ENCODE results near the gene TSPAN2. TPM values are rescaled to one million over a fixed set of nuclear protein-coding genes. Genes with fewer than 3 reads are reported as not detected.

TSPAN2 gene
- total RNA-seq, 1 donor from 2014 or later, result 0.60 TPM

DNA sequence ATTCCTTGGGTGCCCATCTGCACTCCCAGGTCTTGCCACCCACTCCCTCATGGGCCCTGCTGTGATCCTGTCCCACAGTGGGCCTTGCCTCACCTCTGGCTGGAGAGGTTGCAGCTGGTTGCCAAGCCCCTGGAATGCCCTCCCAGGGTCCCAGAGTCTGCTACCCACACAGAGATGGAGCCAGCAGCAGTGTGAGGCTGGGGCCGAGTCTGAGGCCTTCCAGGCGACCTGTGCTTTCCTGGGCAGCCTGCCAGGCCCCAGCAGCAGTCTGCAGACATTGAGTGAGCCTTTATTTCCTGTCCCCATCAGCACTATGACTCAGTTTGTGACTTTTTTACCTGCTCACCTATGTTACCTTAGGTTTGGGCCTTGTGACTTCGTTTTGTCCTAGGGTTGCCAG lies 25.0 kb upstream of the TSPAN2 start:
- ATAC-seq (no peak), DNase-seq (ENCODE audit: low spot score) (no peak)

DNA sequence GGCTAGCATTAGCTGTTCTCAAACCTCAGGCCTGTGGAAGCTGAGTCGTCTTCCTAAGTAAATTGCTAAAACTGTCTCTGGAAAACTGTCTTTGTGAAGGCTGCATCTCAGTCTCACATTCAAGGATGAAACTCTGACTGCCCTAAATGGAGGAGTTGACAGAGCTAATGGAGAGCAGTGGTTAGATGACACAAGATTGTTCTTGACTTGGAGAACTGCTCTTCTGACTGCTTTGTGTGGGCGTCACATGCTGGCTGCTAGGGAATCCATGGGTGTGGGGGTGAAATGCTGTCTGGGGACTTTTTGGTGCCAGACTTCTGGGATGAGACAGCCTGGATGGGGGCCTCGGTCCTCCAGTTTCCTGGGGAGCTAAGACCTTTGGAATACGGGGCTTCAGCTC lies 24.5 kb upstream of the TSPAN2 start:
- no peak for ATAC-seq
- no peak for DNase-seq (ENCODE audit: low spot score)

DNA sequence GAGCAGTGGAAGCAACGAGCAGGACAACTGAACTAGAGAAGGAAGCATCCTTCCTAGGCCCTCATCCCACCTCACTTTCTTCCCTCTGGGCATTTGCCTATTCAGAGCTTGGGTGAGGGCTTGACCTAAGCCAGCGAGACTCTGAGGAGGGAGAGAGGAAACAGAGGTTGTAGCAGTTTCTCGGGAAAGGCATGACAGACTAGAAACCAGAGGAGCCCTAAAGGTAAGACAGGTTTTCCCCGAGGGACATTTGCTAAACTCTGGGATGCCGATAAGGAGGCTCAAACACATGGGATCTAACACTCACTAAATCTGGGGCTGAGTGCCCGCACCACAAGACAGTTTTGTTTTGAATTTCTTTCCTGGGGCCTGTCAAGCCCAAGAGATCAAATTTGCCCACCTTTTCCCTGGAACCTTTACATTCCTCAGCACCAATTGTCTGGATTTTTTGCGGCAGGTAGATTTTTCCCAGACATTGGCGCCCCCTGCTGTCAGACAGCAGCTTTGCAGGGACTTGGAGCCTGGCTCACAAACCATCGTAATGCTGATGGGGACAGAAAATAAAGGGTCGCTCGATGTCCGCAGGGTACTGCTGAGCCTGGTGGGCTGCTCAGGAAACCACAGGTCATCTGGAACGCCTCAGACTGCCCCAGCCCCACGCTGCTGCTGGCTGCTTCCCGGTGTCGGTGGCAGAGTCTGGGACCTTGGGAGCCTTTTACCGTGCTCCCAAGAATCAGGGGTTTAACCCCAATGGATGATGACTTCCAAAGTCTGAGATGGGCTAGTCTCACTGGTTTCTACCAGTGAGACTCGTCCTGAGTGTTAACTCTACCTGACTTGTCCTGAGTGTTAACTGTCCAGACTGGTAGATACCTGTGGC lies 23.4 kb upstream of the TSPAN2 start:
- ATAC-seq (peak; percentile 86), DNase-seq (ENCODE audit: low spot score) (no peak)

DNA sequence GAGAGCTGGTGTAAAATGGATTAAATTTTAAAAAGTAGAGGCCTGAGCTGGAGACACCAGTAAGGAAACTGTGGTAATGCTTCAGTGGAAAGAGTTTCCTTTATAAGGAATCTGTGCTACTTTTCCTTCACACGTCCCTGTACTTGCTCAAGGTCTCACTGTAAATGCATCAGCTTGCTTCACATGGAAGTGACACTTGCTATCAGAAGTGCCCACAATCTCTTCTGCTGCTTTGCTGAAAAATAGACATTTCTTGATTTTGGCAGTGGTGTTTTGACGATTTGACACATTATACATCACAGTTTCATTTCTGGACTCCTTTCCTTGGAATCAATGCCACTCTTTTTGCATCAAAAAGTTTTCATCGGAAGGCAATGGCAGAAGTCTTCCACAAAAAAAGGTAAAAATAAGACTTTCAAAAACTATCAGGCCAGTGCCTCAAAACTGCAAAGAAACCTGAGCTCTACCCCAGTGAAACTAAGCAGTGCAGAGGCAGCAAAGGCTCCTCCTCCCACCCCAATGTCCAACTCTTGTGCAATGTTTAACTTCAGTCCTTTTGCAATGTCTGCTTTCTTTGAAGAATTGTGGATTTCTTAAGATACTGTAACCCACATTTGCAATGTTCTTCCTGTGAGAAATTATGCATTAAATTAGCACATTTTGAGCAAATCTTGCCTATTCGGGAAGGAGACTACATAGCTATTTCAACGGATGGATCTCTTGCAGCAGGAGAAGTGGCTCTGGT lies 18.4 kb upstream of the TSPAN2 start:
- DNase-seq (ENCODE audit: low spot score) (no peak), ATAC-seq (peak; percentile 73)

DNA sequence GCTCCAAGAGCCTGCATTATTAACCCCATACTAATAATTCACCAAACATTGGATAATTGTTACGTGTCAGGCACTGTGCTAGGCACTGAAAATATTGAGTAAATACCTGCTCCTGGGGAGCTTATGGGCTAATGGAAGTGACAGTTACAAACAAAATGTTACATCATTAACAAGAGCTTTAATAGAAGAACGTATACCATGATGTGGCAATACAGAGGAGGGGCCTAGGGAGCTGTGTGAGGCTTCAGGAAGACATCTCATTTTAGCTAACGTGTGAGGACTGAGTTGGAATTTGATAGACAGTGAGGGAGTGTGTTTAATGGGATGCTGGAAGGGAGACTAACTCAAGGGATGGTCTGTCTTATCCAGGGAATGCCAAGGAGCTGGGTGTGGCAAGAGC lies 16.5 kb upstream of the TSPAN2 start:
- ATAC-seq (no peak), DNase-seq (ENCODE audit: low spot score) (no peak)

DNA sequence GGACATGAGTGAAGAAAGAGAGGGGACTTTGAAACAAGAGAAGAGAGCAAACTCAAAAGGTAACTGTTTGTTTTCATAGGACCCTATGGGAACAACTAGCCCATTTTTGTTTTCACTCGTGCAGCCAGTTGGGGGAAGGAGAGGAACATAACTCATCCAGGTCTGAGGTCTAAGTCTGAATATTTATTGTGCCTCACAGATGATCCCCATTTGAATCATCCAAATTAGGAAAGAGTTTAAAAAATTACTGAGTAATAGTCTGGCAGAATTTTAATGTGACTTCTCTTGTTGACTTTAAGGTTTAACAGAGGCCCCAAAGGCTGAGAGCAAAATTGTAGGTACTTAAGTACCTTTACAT lies 10.4 kb upstream of the TSPAN2 start:
- ATAC-seq, result no peak

DNA sequence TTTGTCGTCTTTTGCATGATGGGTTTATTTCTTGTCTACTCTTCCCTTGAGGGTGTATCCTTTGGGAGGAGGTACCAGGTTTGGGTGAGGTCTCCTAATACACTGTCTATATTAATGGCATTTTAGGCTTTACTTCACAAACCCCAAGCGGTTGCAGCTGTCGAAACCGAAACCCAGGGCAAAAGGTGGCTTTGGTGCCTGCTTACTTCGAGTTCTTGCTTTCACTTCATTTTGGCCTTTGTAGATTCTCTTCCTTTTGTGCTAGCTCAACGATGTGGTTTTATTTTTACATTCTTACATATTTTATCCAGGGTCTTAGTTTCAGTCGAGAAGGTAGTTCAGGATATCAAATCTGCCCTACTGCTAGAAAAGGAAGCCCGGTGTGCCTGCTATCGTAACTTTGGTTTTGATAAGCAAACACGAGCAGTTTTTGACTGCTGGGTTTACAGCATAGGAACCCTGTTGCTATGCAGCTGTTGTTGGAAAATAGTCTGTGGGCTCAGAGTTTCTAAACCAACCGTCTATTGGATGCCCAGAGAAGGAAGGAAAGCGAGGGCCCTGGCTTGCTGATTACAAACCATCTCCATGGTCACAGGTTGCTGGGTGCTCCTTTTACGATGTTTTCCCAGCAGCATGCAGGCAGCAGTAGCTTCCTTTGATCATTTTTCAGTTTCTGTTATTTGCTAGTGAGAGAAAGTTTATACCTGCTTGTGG lies 9.8 kb upstream of the TSPAN2 start:
- DNase-seq (ENCODE audit: low spot score) (no peak), ATAC-seq (peak; percentile 78)

More for the DNA sequence above, 10.4 kb upstream of the TSPAN2 start:
- DNase-seq (ENCODE audit: low spot score), result no peak

DNA sequence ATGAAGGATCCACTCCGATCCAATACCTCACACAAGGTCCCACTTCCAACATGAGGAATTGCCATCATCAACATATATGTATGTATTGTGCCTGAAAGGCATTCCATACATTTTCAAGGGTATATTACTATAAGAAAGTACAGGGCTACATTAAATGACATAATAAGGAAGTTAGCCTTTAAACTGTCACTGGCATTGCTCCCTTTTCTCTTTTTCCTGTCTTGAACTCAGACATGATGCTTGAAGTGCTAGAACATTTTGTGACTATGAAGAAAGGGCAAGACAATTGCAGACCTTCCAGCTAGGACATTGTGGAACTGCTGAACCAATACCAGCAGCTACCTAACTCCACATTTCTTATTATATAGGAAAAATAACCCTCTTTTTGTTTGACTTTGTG lies 2.9 kb upstream of the TSPAN2 start:
- no peak for DNase-seq (ENCODE audit: low spot score)
- no peak for ATAC-seq

DNA sequence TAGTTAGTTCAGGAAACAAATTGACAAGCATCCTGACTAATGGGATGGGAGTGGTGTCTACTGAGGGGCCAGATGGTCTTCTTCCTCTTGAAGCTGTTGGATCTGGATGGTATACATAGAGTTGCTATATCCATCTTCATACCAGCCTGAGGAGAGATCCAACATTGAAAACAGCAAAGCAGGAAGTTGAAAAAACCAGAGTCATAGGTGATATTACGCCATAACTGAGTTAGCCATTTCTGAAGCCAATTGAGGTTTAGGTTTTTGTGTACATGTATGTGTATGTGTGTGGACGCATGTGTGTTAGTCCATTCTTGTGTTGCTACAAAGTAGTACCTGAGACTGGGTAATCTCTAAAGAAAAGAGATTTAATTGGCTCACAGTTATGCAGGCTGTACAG lies 2.3 kb upstream of the TSPAN2 start:
- no peak for ATAC-seq
- DNase-seq (ENCODE audit: low spot score), result no peak

DNA sequence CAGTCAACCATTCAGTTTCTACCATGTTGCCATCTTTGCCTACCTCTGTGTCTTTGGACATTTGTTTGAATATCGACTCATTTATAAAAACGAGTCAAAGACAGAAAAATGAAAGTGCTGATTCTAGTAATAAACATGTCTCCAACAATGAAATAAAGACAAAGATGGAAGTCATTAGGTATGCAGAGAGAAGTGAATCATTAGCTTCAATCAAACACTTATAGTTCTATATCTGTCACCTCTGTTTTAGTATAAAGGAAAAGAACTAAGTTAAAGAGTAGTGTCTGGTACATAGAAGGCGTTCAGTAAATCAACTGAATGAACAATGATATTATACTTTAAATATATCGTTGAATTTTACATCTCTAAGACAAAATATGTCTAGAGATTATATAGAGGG lies 1.7 kb upstream of the TSPAN2 start:
- ATAC-seq (no peak), DNase-seq (ENCODE audit: low spot score) (no peak)

DNA sequence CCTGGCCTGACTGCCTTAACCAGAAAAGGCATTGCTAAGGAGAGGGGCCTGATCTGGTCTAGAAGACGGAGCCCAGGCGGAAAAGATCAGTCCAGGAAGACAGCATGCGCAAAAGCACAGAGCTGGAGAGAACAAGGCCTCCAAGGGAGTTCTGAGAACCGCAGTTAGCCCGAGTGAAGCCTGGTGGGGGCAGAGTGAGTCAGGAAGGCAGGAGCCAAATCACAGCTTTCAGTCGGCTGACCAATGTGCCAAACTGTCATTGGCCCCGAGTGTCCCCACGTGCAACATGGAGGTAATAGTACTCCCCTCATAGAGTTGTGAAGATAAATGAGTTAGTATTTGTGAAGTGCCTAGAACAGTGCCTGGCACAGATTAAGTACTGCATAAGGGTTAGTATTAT lies 1.2 kb upstream of the TSPAN2 start:
- DNase-seq (ENCODE audit: low spot score) (no peak), ATAC-seq (no peak)

DNA sequence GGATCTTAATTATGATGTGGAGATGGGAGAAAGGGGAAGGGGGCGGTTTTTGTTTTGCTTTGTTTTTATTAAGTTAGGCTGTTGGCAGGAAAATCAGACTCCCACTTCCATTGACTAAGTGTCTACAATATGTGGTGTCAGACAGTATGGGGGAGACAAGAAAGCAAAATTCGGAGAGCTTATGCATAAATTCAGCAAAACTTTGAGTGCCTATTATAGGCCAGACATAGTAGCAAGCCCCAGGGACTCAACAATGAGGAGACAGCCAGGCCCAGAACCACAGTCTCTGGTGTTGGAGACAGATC lies 835 bp upstream of the TSPAN2 start:
- DNase-seq (ENCODE audit: low spot score) (no peak), ATAC-seq (no peak)

DNA sequence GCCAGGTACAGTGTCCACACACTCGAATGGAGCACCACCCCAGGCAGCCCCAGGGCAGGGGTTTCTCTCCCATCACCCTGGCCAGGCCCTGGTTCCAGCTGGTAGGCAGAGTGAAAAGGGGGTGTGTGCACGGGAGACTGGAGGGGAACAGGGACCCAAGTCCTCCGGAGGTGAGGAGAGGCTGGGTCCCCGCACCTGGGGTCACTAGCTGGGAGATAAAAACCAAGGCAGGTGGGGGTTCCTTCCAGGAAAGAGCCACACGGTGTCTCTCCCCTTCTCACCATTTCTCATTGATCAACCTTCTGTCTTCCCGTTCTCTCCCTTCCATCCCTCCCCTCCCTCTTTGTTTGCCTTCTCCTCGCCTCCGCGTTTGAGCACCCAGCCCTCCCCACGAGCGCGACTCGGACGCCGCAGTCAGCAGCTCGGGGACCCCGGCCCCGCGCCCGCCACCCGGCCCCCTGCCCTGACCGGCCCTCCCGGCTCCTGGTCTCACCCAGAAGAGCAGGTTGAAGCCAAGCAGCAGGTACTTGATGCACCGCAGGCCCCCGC lies 358 bp downstream of the TSPAN2 start:
- DNase-seq (ENCODE audit: low spot score), result no peak
- ATAC-seq, result no peak

DNA sequence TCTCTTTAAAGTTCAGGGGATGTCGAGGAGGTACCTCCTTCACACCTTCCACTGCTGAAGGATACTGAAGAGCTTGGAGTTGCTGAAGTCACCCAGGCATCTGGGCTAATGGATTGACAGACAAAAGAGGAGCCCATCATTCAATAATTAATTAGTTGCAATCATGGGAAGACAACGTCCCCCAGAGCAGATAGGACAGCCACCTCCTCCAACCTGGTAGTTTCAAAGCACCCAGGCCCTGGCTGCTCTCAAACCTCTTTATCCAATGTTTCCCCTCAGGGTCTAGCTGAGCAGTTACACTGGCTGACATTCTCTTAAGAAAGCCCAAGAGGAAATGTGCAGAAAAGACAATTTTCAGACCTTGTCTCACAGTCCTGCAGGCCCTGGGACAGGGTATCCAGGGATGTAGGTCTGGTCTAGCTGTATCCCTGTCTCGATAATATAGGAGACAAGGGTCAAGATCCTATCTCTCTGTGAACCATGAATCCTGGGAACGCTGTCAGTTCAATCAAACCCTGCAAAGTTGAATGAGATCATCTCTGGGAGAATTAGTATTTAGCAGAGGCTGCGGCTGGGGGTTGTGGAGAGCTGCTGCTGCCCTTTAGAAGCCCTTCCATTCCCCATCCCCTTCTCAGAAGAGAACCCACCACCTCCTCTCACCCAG lies 1.1 kb downstream of the TSPAN2 start:
- ATAC-seq (no peak), DNase-seq (ENCODE audit: low spot score) (no peak)

DNA sequence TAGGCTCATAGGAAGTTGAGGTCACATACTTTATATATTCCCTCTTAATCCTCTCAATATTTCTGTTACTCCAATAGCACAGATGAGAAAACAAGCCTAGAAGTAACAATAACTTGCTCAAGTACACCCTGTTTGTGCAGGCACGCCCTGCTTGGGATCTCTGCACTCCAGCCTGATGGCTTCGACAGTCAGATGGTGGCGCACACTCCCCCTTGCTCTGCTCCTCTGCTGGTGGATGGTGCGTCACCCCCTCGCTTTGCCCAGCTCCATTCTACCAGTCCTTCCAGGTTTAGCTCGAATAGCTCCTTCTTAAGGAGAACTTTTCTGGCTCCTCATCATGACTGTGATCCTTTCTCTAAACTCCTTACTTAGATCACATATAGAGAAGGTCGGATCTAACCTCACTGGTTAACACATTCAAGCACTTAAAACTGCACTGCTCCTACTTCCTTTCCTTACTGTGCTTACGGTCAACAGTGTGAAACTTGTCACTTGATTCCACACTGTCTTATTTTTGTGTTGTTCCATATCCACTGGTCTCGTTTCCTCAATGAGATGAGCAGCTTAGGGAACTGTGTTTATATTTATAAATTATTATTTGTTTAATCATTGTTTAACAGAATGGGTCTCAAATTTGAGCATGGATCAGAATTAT lies 3.0 kb downstream of the TSPAN2 start:
- DNase-seq (ENCODE audit: low spot score) (no peak), ATAC-seq (no peak)

DNA sequence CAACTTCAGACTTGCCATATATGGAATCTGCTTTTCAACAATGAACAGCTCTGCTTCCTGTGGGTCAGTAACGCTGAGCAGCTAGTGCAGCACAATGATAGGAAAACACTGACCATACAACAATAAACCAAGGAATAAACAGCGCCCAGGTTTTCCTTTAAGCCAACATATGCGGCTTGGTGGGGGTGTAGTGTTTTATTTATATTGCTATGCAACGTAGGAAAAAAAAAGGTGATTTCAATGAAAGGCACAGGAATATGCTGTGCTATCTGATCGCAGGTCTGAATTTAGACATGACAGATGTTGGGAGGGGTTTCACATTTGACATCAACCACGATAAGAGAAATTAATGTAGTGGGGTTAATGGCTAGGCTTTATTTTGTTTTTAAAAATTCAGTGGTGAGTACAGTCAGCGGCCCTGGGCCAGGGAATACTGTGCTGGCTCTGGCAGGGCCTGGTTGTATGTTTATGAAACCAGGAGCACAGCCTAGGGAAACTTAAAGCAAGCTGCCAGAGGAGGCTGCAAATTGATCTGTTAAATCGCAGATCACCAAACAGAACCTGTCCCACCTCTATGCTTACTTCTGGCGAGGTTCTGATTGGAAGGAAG lies 4.3 kb downstream of the TSPAN2 start:
- ATAC-seq, result no peak
- no peak for DNase-seq (ENCODE audit: low spot score)

DNA sequence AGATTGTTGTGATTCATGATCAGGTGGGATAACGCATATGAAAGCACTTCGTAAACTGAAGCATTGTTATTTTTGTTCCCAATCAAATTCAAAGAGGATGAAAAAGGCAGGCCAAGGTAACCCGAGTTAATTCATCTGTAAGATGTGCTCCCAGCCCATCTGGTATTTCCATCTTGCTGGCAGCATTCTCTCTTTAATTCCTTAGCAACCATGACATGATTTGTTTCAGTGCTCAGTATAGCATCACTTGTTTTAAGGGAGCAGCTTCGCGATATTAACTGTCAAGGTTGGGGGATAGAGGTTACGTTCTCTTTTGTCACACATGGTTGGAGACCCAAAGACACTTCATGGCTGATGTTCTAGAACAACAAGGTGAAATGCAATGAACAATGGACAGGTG lies 6.4 kb downstream of the TSPAN2 start:
- no peak for DNase-seq (ENCODE audit: low spot score)
- ATAC-seq, result no peak

DNA sequence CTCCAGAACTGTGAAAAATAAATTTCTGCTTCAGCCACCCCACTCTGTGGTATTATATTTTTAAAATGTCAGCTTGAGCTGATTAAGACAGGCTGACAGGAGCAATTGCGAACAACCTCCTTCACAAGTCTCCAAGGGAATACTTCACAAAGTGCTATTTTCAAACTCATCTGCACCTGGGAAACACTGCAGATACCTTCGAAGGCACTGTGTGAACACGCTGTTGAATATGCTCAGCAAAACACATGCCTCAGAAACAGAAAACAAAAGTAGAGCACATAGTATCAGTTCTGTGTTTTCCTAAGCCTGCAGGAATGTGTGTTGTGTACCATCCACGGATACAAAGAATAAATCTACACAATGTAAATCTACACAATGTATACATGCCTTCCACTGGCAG lies 10.6 kb downstream of the TSPAN2 start:
- ATAC-seq (no peak), DNase-seq (ENCODE audit: low spot score) (no peak)

DNA sequence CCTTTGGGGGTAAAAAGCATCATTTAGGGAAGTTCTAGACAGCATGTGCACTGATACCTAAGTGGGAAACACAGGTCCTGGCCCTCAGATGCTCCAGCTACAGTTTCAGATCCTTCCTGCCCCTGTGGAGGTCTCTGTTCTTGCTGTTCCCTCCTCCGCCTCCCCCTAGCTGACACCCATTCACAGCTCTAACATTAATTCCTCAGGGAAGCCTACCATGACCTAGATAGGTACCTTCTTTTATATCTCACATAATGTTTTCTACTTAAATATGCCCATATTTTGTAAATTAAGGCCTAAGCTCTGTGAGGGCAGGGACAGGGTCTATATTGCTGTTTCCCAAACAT lies 11.3 kb downstream of the TSPAN2 start:
- DNase-seq (ENCODE audit: low spot score) (no peak), ATAC-seq (no peak)

DNA sequence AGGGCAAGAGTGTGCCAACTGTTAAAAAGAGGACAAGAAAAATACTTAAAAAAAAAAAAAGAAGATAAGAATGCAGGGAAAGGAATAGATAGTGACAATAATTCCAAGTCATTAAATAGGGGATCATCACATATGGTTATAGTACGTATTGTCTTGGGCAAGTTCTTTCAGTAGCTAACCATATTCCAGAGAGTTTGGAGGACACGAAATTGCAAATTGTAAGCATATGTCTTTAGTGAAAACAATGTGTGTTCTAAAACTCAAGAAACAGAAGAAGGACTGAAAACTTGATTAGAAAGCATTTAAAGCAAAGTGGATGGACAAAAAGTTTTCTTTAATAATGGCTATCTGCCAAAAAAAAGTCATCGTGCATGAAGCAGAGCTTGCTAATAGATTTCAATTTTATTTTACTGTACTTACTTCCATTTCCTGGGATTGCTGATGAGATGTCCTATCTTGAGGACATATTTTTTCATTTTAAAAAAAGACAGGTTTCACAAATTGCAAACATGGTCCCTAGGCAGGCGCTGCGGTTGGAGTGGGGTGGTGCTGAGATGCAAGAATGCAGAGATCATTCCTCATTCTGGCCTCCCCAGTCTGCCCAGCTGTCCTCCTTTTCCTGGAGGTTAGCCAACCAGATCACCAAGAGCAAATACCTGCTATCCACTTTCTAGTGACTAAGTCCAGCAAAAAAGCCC lies 11.9 kb downstream of the TSPAN2 start:
- ATAC-seq, result no peak
- no peak for DNase-seq (ENCODE audit: low spot score)
